Measurements from ENCODE around the gene MMADHC. TPM values are rescaled to one million over a fixed set of nuclear protein-coding genes. Genes with fewer than 3 reads are reported as not detected.
A peak's percentile ranks its signal among the peaks of the same experiment; 100 is the strongest.

MMADHC gene
- total and polyA plus RNA-seq, 2 of the 13 experiments (the other 11 are each of a cell fraction or from before 2014, with no cell fraction given) = 90.2 to 210 TPM

DNA sequence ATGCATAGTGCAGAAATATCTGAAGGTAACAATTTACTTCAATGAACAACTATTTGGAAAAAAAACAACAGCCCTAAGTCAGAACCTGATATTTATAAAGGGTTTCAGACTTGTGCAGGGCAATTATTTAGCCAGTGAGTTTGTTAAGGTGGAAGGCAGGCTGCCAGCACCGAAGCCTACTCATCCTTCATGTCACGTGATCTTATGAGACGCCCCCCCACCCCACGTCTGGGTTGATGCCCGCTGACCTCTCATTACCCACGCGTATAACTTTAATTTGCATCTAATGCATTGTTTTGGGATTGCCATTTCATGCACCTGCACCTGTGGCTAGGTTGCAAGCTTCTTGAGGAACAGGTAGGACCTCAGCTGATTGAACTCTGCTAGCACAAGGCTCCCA, 52.9 kb downstream of the MMADHC start:
- Histone ChIP-seq H3K4me3 (replicated peaks in 1 of 3; ENCODE audit: insufficient read depth in 1 of 3, low read depth in 2 of 3, low read length in 3 of 3) (no peak overlapping the region), H4K20me1 (ENCODE audit: insufficient read depth, low read length) (no peaks in the 10 kb centered on the region), H3K27ac (ENCODE audit: extremely low read length, insufficient read depth, low read length) (no peak overlapping the region), H3K4me2 (ENCODE audit: low read depth, low read length) (no peak overlapping the region), H3K79me2 (ENCODE audit: insufficient read depth, low read length) (no peaks in the 10 kb centered on the region), H3K36me3 (replicated peaks in 1 of 2; ENCODE audit: control insufficient read depth in 1 of 2, insufficient read depth in 2 of 2, low read length in 2 of 2) (no peaks in the 10 kb centered on the region), H3K4me1 (ENCODE audit: insufficient read depth, low read length) (no peaks in the 10 kb centered on the region), H2AFZ (ENCODE audit: low read length) (no peak overlapping the region), H3K9ac (ENCODE audit: insufficient read depth, low read depth, low read length) (no peak overlapping the region), H3K27me3 (ENCODE audit: control insufficient read depth in 1 of 2, insufficient read depth in 2 of 2, low read length in 2 of 2) (no peaks in the 10 kb centered on the region), H3K9me3 (ENCODE audit: low read length) (no peaks in the 10 kb centered on the region)
- WGBS (ENCODE audit: low lambda C conversion rate) = 20% methylated on average over 7 of the region's 7 CpGs
- no peak for ATAC-seq
- TF ChIP-seq ZNF205 (CRISPR knock-in tag; IDR thresholded peaks at IDR 0.05) (no peak), RAD51 (IDR thresholded peaks at IDR 0.05; ENCODE audit: borderline replicate concordance) (peak; percentile 76; the same call in 1 of the 2 replicates)
- TF ChIP-seq, protein P1, sequence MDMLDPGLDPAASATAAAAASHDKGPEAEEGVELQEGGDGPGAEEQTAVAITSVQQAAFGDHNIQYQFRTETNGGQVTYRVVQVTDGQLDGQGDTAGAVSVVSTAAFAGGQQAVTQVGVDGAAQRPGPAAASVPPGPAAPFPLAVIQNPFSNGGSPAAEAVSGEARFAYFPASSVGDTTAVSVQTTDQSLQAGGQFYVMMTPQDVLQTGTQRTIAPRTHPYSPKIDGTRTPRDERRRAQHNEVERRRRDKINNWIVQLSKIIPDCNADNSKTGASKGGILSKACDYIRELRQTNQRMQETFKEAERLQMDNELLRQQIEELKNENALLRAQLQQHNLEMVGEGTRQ (IDR thresholded peaks at IDR 0.05; ENCODE audit: low read depth, low read length) = peak; percentile 52; the same call in 1 of the 2 replicates
- TF ChIP-seq, protein P1 (CRISPR knock-in tag; IDR thresholded peaks at IDR 0.05; ENCODE audit: borderline replicate concordance) = no peak
- CTCF ChIA-PET (ENCODE audit: low intra/inter-chr PET ratio, low total read pairs) = no interaction called here
- FAIRE-seq = no peak
- DNase-seq (ENCODE audit: low spot score) = no peak
- no TSS peak for BruUV-seq (replicated peaks)
- intact Hi-C loops (cut with micrococcal nuclease; ENCODE audit: unreplicated experiment) (no loop called here), in situ Hi-C loops (cut with HindIII; ENCODE audit: extremely low pct_ligation_motif_present, low pct_unique_long_range_greater_than_20kb) (no loop called here)
- POLR2A ChIA-PET = no interaction called here

DNA sequence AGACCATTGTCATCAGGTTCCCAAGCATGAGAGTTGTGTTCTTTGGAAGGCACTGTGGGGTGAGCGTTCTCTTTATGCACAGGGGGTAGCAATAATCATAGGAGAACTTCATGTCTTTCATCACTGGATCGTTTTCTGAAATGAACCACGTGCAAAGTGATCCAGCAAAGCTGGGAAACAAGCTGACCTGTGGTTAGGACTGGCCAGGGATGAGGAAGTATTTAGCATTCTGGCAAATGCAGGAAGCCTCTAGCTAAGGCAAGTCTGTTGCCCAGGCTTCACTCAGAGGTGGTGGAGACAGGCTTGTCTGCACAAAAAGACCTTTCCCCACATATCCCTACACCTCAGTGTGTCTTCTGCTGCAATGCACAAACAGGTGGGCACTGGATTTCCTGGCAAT, 58.6 kb downstream of the MMADHC start:
- POLR2A ChIA-PET = no interaction called here
- intact Hi-C loops (cut with micrococcal nuclease; ENCODE audit: unreplicated experiment) (no loop called here), in situ Hi-C loops (cut with HindIII; ENCODE audit: extremely low pct_ligation_motif_present, low pct_unique_long_range_greater_than_20kb) (no loop called here)
- H4K20me1 ChIP-seq (ENCODE audit: insufficient read depth, low read length) = no peaks in the 10 kb centered on the region
- BruUV-seq (replicated peaks) = no TSS peak
- no peak for DNase-seq (ENCODE audit: low spot score)
- no peak overlapping the region for H3K9ac ChIP-seq (ENCODE audit: insufficient read depth, low read depth, low read length)
- no peak overlapping the region for H3K27ac ChIP-seq (ENCODE audit: extremely low read length, insufficient read depth, low read length)
- no peak for ATAC-seq
- CTCF ChIA-PET (ENCODE audit: low intra/inter-chr PET ratio, low total read pairs) = no interaction called here
- no peak overlapping the region for H3K4me3 ChIP-seq (replicated peaks in 1 of 3; ENCODE audit: insufficient read depth in 1 of 3, low read depth in 2 of 3, low read length in 3 of 3)
- H2AFZ ChIP-seq (ENCODE audit: low read length) = no peak overlapping the region
- no peak overlapping the region for H3K4me2 ChIP-seq (ENCODE audit: low read depth, low read length)
- H3K36me3 ChIP-seq (replicated peaks in 1 of 2; ENCODE audit: control insufficient read depth in 1 of 2, insufficient read depth in 2 of 2, low read length in 2 of 2) = no peaks in the 10 kb centered on the region
- H3K27me3 ChIP-seq (ENCODE audit: control insufficient read depth in 1 of 2, insufficient read depth in 2 of 2, low read length in 2 of 2) = no peaks in the 10 kb centered on the region
- H3K79me2 ChIP-seq (ENCODE audit: insufficient read depth, low read length) = no peaks in the 10 kb centered on the region
- WGBS (ENCODE audit: low lambda C conversion rate) = 2% methylated on average over 3 of the region's 3 CpGs
- H3K9me3 ChIP-seq (ENCODE audit: low read length) = no peaks in the 10 kb centered on the region
- FAIRE-seq = no peak
- peaks cover 12% of the 10 kb centered on the region for H3K4me1 ChIP-seq (ENCODE audit: insufficient read depth, low read length)
- TF ChIP-seq ZNF33A (CRISPR knock-in tag; IDR thresholded peaks at IDR 0.05; ENCODE audit: borderline replicate concordance) (no peak), ZNF333 (CRISPR knock-in tag; IDR thresholded peaks at IDR 0.05; ENCODE audit: borderline replicate concordance) (no peak)
- TF ChIP-seq, protein P2, sequence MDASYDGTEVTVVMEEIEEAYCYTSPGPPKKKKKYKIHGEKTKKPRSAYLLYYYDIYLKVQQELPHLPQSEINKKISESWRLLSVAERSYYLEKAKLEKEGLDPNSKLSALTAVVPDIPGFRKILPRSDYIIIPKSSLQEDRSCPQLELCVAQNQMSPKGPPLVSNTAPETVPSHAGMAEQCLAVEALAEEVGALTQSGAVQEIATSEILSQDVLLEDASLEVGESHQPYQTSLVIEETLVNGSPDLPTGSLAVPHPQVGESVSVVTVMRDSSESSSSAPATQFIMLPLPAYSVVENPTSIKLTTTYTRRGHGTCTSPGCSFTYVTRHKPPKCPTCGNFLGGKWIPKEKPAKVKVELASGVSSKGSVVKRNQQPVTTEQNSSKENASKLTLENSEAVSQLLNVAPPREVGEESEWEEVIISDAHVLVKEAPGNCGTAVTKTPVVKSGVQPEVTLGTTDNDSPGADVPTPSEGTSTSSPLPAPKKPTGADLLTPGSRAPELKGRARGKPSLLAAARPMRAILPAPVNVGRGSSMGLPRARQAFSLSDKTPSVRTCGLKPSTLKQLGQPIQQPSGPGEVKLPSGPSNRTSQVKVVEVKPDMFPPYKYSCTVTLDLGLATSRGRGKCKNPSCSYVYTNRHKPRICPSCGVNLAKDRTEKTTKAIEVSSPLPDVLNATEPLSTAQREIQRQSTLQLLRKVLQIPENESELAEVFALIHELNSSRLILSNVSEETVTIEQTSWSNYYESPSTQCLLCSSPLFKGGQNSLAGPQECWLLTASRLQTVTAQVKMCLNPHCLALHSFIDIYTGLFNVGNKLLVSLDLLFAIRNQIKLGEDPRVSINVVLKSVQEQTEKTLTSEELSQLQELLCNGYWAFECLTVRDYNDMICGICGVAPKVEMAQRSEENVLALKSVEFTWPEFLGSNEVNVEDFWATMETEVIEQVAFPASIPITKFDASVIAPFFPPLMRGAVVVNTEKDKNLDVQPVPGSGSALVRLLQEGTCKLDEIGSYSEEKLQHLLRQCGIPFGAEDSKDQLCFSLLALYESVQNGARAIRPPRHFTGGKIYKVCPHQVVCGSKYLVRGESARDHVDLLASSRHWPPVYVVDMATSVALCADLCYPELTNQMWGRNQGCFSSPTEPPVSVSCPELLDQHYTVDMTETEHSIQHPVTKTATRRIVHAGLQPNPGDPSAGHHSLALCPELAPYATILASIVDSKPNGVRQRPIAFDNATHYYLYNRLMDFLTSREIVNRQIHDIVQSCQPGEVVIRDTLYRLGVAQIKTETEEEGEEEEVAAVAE (CRISPR knock-in tag; IDR thresholded peaks at IDR 0.05; ENCODE audit: borderline replicate concordance) = no peak

Data from HepG2 (cell line).